IMR-90 (cell line): ENCODE results near the gene STRIP1. TPM values are rescaled to one million over a fixed set of nuclear protein-coding genes. Genes with fewer than 3 reads are reported as not detected.
A peak's percentile ranks its signal among the peaks of the same experiment; 100 is the strongest.

Experiments
- ATAC-seq: fragments of 200-7000 bp; cut with Tn5 transposase; 2 replicates; pipeline ENCODE4 v1.9.1; 2020; ENCODE audit warnings: low read depth, mild to moderate bottlenecking, moderate library complexity
- BruUV-seq: library from RNA; stranded (reverse); fragments of 400-500 nt; replicated peaks from 2 replicates; lab custom pipeline; 2021; lab: Mats Ljungman, UMichigan
- CTCF ChIA-PET: fragments of 300-600 bp; formaldehyde crosslinking; extraction: SDS; loops from one replicate; lab custom pipeline; 2021; ENCODE audit warnings: antibody characterized with exemption; lab: Yijun Ruan, JAX
- POLR2A ChIA-PET: fragments of 300-600 bp; sonication (Branson Sonifier 250); formaldehyde crosslinking; loops from one replicate; lab custom pipeline; 2022; ENCODE audit warnings: antibody characterized with exemption; ENCODE audit not compliant: unreplicated experiment; lab: Charles Lee
- DNase-seq: peaks from one replicate; pipeline ENCODE4 v3.0.0; 2013
- H2AFZ ChIP-seq: replicated peaks from 2 replicates; pipeline ENCODE3; 2013; ENCODE audit warnings: low read length, mild to moderate bottlenecking; ENCODE audit not compliant: poor library complexity
- H2AK5ac ChIP-seq: 2 replicates; pipeline ENCODE4 v1.6.1; 2013; ENCODE audit warnings: low read depth, low read length, inconsistent platforms
- H2AK9ac ChIP-seq: replicated peaks from 2 replicates; pipeline ENCODE3; 2013; ENCODE audit warnings: mild to moderate bottlenecking, low read depth, low read length, moderate library complexity; ENCODE audit not compliant: poor library complexity
- H2BK120ac ChIP-seq: 2 replicates; pipeline ENCODE4 v1.6.1; 2013; ENCODE audit warnings: low read depth, low read length, inconsistent platforms
- H2BK15ac ChIP-seq: 3 replicates; pipeline ENCODE4 v1.6.1; 2013; ENCODE audit warnings: low read depth, low read length, inconsistent platforms
- H2BK20ac ChIP-seq: 2 replicates; pipeline ENCODE4 v1.6.1; 2013; ENCODE audit warnings: low read depth, mild to moderate bottlenecking, inconsistent platforms, low read length, moderate library complexity
- H2BK5ac ChIP-seq: 2 replicates; pipeline ENCODE4 v1.6.1; 2013; ENCODE audit warnings: mild to moderate bottlenecking, low read depth, low read length, inconsistent platforms; ENCODE audit not compliant: poor library complexity, severe bottlenecking
- H3K14ac ChIP-seq: replicated peaks from 2 replicates; pipeline ENCODE4 v1.6.1; 2013; ENCODE audit warnings: low read depth, low read length, inconsistent platforms
- H3K18ac ChIP-seq: 2 replicates; pipeline ENCODE4 v1.6.1; 2013; ENCODE audit warnings: low read depth, low read length, control low read depth
- H3K23ac ChIP-seq: 2 replicates; pipeline ENCODE4 v1.6.1; 2013; ENCODE audit warnings: low read depth, low read length, inconsistent platforms
- H3K27ac ChIP-seq: 2 replicates; pipeline ENCODE4 v1.5.1; 2013; ENCODE audit warnings: mild to moderate bottlenecking, control low read depth, low read length; ENCODE audit not compliant: insufficient read depth
- H3K27me3 ChIP-seq: 2 replicates; pipeline ENCODE4 v1.6.1; 2013; ENCODE audit warnings: low read length; ENCODE audit not compliant: control insufficient read depth, insufficient read depth
- H3K36me3 ChIP-seq: 2 replicates; pipeline ENCODE4 v1.6.1; 2013; ENCODE audit warnings: low read length, mixed read lengths; ENCODE audit not compliant: control insufficient read depth, insufficient read depth
- H3K4ac ChIP-seq: 2 replicates; pipeline ENCODE4 v1.6.1; 2013; ENCODE audit warnings: low read depth, low read length, inconsistent platforms
- H3K4me1 ChIP-seq: 2 replicates; pipeline ENCODE4 v1.6.1; 2013; ENCODE audit warnings: low read length, mixed read lengths; ENCODE audit not compliant: control insufficient read depth, insufficient read depth
- H3K4me2 ChIP-seq: 2 replicates; pipeline ENCODE4 v1.6.1; 2013; ENCODE audit warnings: low read depth, mild to moderate bottlenecking, control low read depth, low read length, moderate library complexity
- H3K4me3 ChIP-seq: 2 replicates; pipeline ENCODE4 v1.5.1; 2013; ENCODE audit warnings: low read depth, mild to moderate bottlenecking, control low read depth, low read length, moderate library complexity; ENCODE audit not compliant: insufficient read depth
- H3K56ac ChIP-seq: 2 replicates; pipeline ENCODE4 v1.6.1; 2013; ENCODE audit warnings: low read length, inconsistent platforms; ENCODE audit not compliant: insufficient read depth; ENCODE audit errors: extremely low read depth
- H3K79me1 ChIP-seq, 2 experiments: 2 replicates each; pipeline ENCODE4 v1.6.1; 2013; ENCODE audit warnings: low read length in 2 of 2, inconsistent platforms in 1 of 2, low read depth in 1 of 2
- H3K9ac ChIP-seq: 2 replicates; pipeline ENCODE4 v1.6.1; 2013; ENCODE audit warnings: low read depth, low read length, control low read depth
- H3K9me1 ChIP-seq: 2 replicates; pipeline ENCODE4 v1.6.1; 2013; ENCODE audit warnings: low read length, inconsistent platforms; ENCODE audit not compliant: insufficient read depth
- H3K9me3 ChIP-seq: 2 replicates; pipeline ENCODE4 v1.6.1; 2013; ENCODE audit warnings: low read length; ENCODE audit not compliant: control insufficient read depth, insufficient read depth
- H4K20me1 ChIP-seq: 2 replicates; pipeline ENCODE4 v1.6.1; 2013; ENCODE audit warnings: low read length, inconsistent platforms; ENCODE audit not compliant: insufficient read depth
- H4K5ac ChIP-seq: 2 replicates; pipeline ENCODE4 v1.6.1; 2013; ENCODE audit warnings: mild to moderate bottlenecking, low read depth, low read length, control low read depth
- H4K8ac ChIP-seq, 2 experiments: 2 replicates each; pipeline ENCODE4 v1.6.1; 2013; ENCODE audit warnings: low read depth in 2 of 2, low read length in 2 of 2, control low read depth in 1 of 2, inconsistent platforms in 1 of 2
- H4K91ac ChIP-seq: 2 replicates; pipeline ENCODE4 v1.6.1; 2013; ENCODE audit warnings: low read depth, low read length, inconsistent platforms; ENCODE audit not compliant: insufficient read depth
- BHLHE40 ChIP-seq: fragments of 150-350 bp; IDR thresholded peaks from 2 replicates; pipeline ENCODE4 v1.6.1; 2016; ENCODE audit warnings: mild to moderate bottlenecking, low read depth, low read length
- FOS ChIP-seq: fragments of 150-350 bp; IDR thresholded peaks from 2 replicates; pipeline ENCODE4 v1.6.1; 2016; ENCODE audit warnings: low read depth, low read length
- MAFK ChIP-seq: IDR thresholded peaks from 2 replicates; pipeline ENCODE4 v1.6.1; 2012; ENCODE audit warnings: low read depth, low read length, improper control_type of control experiment
- RFX5 ChIP-seq: IDR thresholded peaks from 2 replicates; pipeline ENCODE4 v1.8.0; 2012; ENCODE audit warnings: low read depth, mild to moderate bottlenecking, low read length, moderate library complexity
- WGBS, 2 experiments: methylation state at CpG; one replicate each; pipeline versions ENCODE4 v1.1.5 to v1.1.7; 2013; ENCODE audit warnings: missing lambda C conversion rate in 2 of 2; ENCODE audit not compliant: insufficient read length in 1 of 2; ENCODE audit errors: extremely low coverage in 2 of 2; 5-methylcytosine and 5-hydroxymethylcytosine counted together
- dilution Hi-C: fragments of 300-500 bp; cut with HindIII; formaldehyde crosslinking; loops from one replicate; pipeline ENCODE4 v1.14.3; 2018; ENCODE audit warnings: low sequenced_read_pairs; ENCODE audit not compliant: unreplicated experiment
- in situ Hi-C: fragments of 300-500 bp; cut with MboI; formaldehyde crosslinking; loops from 3 replicates; pipeline ENCODE4 v1.14.3; 2019; ENCODE audit warnings: low sequenced_read_pairs, inconsistent platforms, mixed read lengths
- intact Hi-C: fragments of 100-400 bp; cut with micrococcal nuclease; formaldehyde crosslinking; loops from 2 replicates; pipeline ENCODE4 v1.10.0; 2022
- polyA plus RNA-seq, 3 experiments: library from polyadenylated mRNA; depleted of rRNA; stranded (reverse); fragments of >200 nt; gene quantifications; 2 replicates each; pipeline ENCODE4 v1.2.3, GENCODE V29; 2012; ENCODE audit warnings: low replicate concordance in 1 of 3
- total RNA-seq: library from RNA; depleted of rRNA; stranded (reverse); fragments of >200 nt; gene quantifications from 2 replicates; pipeline ENCODE4 v1.2.3, GENCODE V29; 2012

Gene STRIP1
- total and polyA plus RNA-seq, 2 of the 4 experiments (the other 2 are of a cell fraction) = 30.4 to 33.5 TPM

DNA sequence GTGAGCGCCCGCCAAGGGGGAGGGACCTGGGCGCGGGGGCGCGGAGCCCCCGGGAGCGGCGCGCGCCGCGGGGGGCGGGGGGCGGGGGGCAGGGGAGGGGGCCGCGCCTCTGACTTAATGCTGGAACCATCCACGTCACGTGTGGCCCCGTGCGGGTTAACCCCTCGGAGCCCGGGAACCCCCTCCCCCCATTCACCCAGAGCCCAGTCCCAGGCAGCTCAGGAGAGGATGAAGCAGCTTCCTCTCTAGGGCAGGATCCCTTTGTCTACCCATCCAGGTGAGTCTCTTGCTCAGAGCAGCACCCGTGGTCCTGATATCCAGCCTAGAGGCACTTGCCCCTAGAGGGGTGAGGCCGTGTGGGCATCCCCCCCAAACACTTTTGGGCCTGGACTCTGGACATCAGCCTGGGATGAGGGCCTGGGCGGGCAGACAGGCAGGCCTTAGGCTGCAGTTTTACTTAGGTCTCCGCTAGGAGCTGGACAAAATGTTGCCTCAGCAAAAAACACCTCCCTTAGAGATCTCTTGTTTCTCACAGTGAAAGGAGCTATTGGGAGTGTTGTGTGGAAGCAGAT lies 36.3 kb downstream of the STRIP1 start, which contains the start of gene ALX3:
Gene ALX3, minus strand, starts transcription at position 2 of the 572 bp plus-strand sequence. CDS start 60 bp downstream, outside the sequence.
- H2BK120ac ChIP-seq = no peak within 1 kb of the TSS
- no peaks in the 10 kb centered on the region; the same call in 1 of the 2 replicates for H3K4me1 ChIP-seq
- no peak within 1 kb of the TSS for H4K5ac ChIP-seq
- BruUV-seq = no TSS peak
- no peak within 1 kb of the TSS for H3K14ac ChIP-seq
- no peak within 1 kb of the TSS for H4K91ac ChIP-seq
- ATAC-seq = no peak
- no peaks in the 10 kb centered on the region for H3K9me1 ChIP-seq
- H3K18ac ChIP-seq = no peak within 1 kb of the TSS
- WGBS, 2 experiments = 3% methylated on average over 6 of the region's 27 CpGs; no CpG with 5 or more reads in 1 of the 2 experiments
- no peak within 1 kb of the TSS for H3K9ac ChIP-seq
- H3K79me1 ChIP-seq = no peaks in the 10 kb centered on the region
- ChIA-PET POLR2A (no interaction called here), CTCF (no interaction called here)
- no peak within 1 kb of the TSS for H2BK20ac ChIP-seq
- no peak within 1 kb of the TSS for H3K4me3 ChIP-seq
- no peaks in the 10 kb centered on the region for H3K36me3 ChIP-seq
- H3K27me3 ChIP-seq = peaks cover 91% of the 10 kb centered on the region
- peaks cover 24% of the 10 kb centered on the region for H3K9me3 ChIP-seq
- no peak within 1 kb of the TSS for H2AK9ac ChIP-seq
- H2BK5ac ChIP-seq = no peak within 1 kb of the TSS
- intact Hi-C loops = no loop called here
- no peak within 1 kb of the TSS for H3K56ac ChIP-seq
- in situ Hi-C loops = no loop called here
- H4K20me1 ChIP-seq = peaks cover 21% of the 10 kb centered on the region; the same call in 1 of the 2 replicates
- no peak within 1 kb of the TSS for H2BK15ac ChIP-seq
- H3K4ac ChIP-seq = no peak within 1 kb of the TSS
- H3K27ac ChIP-seq = no peak within 1 kb of the TSS
- H4K8ac ChIP-seq = no peak within 1 kb of the TSS
- no peak for DNase-seq
- H3K4me2 ChIP-seq = no peak within 1 kb of the TSS
- TF ChIP-seq BHLHE40 (no peak), MAFK (peak; percentile 54; the same call in 1 of the 2 replicates), FOS (no peak), RFX5 (no peak)
- H2AFZ ChIP-seq = peak within 1 kb of the TSS; percentile 28
- H3K23ac ChIP-seq = no peak within 1 kb of the TSS
- dilution Hi-C loops = no loop called here
- H2AK5ac ChIP-seq = no peak within 1 kb of the TSS
